OCI-LY3 (cell line): ENCODE results near the gene ACACB.

ENCODE experiments used
- EZH2phosphoT487 ChIP-seq: fragments of 200-600 bp; shearing (Covaris generic); IDR thresholded peaks from 2 replicates; pipeline ENCODE4 v1.6.1; 2018; ENCODE audit warnings: antibody characterized with exemption, mixed run types, low read depth
- TF ChIP-seq, protein P1 (sequence below): fragments of 200-600, 300-600 bp; sonication (generic); IDR thresholded peaks from 2 replicates; pipeline ENCODE4 v1.5.1; 2014; ENCODE audit warnings: antibody characterized with exemption, low read length, low read depth

DNA sequence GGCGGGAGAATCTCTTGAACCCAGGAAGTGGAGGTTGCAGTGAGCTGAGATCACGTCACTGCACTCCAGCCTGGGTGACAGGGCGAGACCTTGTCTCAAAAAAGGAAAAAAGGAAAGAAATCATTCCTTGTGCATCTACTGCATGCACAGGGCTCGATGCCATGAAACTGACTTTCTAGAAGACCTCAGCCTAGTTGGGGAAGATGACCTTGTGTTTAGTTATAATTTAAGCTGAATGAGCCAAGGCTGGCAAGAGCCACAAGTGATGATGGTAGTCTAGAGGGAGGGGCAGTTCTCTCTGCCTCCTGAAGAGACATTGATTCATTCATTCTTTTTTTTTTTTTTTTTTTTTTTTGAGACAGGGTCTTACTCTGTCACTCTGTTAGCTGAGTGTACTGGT is 24.2 kb downstream of the ACACB start:
- TF ChIP-seq, protein P1, sequence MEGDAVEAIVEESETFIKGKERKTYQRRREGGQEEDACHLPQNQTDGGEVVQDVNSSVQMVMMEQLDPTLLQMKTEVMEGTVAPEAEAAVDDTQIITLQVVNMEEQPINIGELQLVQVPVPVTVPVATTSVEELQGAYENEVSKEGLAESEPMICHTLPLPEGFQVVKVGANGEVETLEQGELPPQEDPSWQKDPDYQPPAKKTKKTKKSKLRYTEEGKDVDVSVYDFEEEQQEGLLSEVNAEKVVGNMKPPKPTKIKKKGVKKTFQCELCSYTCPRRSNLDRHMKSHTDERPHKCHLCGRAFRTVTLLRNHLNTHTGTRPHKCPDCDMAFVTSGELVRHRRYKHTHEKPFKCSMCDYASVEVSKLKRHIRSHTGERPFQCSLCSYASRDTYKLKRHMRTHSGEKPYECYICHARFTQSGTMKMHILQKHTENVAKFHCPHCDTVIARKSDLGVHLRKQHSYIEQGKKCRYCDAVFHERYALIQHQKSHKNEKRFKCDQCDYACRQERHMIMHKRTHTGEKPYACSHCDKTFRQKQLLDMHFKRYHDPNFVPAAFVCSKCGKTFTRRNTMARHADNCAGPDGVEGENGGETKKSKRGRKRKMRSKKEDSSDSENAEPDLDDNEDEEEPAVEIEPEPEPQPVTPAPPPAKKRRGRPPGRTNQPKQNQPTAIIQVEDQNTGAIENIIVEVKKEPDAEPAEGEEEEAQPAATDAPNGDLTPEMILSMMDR, result no peak
- TF ChIP-seq EZH2phosphoT487, result no peak
